Measurements from ENCODE around the gene MACROD2.
A peak's percentile ranks its signal among the peaks of the same experiment; 100 is the strongest.

MACROD2 gene

DNA sequence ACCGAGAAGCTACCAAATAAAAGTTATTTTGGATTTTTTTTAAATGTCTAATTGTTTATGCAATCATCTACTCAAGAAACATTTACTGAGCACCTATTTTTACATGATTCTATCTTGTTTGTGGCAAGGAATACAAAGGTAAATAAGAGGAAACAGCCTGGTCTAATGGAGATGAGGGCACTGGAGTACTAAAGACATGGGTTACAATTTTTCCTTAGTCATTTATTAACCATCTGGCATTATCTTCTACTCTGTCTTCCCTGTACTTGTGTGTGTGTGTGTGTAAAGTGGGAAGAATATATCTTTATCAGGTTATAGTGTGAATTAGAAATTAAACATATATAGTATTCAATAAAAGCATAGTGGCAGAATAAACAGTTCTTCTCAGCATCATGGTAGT lies 797.6 kb downstream of the MACROD2 start:
- no peak for DNase-seq (ENCODE audit: low read depth in 1 of 2, low spot score in 1 of 2)
- in situ Hi-C loops (cut with HindIII; ENCODE audit: low pct_unique_long_range_greater_than_20kb, low sequenced_read_pairs): no loop called here
- no peak for TF ChIP-seq JUND (IDR thresholded peaks at IDR 0.05; ENCODE audit: low read depth)

GRCh38 chr20:14799545-14800216 lies 804.4 kb downstream of the MACROD2 start:
- in situ Hi-C loops (cut with HindIII; ENCODE audit: low pct_unique_long_range_greater_than_20kb, low sequenced_read_pairs): no loop called here
- no peak for TF ChIP-seq JUND (IDR thresholded peaks at IDR 0.05; ENCODE audit: low read depth)
- no peak for DNase-seq (ENCODE audit: low read depth in 1 of 2, low spot score in 1 of 2)

GRCh38 chr20:14800707-14801425 lies 805.5 kb downstream of the MACROD2 start:
- TF ChIP-seq JUND (IDR thresholded peaks at IDR 0.05; ENCODE audit: low read depth): no peak
- no peak for DNase-seq (ENCODE audit: low read depth in 1 of 2, low spot score in 1 of 2)
- in situ Hi-C loops (cut with HindIII; ENCODE audit: low pct_unique_long_range_greater_than_20kb, low sequenced_read_pairs): no loop called here

GRCh38 chr20:14801591-14802325 lies 806.4 kb downstream of the MACROD2 start:
- TF ChIP-seq JUND (IDR thresholded peaks at IDR 0.05; ENCODE audit: low read depth): no peak
- in situ Hi-C loops (cut with HindIII; ENCODE audit: low pct_unique_long_range_greater_than_20kb, low sequenced_read_pairs): no loop called here
- no peak for DNase-seq (ENCODE audit: low read depth in 1 of 2, low spot score in 1 of 2)

- no peak for TF ChIP-seq JUND (IDR thresholded peaks at IDR 0.05; ENCODE audit: low read depth)
- in situ Hi-C loops (cut with HindIII; ENCODE audit: low pct_unique_long_range_greater_than_20kb, low sequenced_read_pairs): no loop called here
- no peak for DNase-seq (ENCODE audit: low read depth in 1 of 2, low spot score in 1 of 2)
Observed at GRCh38 chr20:14807224-14807623, 811.9 kb downstream of the MACROD2 start.

DNA sequence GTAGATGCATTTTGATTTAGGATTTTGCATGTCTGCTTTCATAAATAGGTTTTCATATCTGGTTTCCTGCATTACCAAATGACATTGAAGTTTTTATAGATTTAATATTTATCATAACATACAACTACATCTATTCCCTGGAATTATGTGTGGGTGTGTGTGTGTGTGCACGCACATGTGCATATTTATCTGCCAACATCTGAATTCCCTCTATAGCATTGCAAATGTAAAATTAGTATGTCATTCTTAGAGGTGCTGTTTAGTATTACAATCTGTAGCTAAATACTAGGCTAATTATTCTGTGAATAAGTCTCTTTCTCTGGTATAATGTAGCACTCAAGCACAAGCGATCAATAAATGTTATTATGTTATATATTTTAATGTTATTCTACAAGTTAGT lies 820.0 kb downstream of the MACROD2 start:
- in situ Hi-C loops (cut with HindIII; ENCODE audit: low pct_unique_long_range_greater_than_20kb, low sequenced_read_pairs): no loop called here
- no peak for TF ChIP-seq JUND (IDR thresholded peaks at IDR 0.05; ENCODE audit: low read depth)
- no peak for DNase-seq (ENCODE audit: low read depth in 1 of 2, low spot score in 1 of 2)

DNA sequence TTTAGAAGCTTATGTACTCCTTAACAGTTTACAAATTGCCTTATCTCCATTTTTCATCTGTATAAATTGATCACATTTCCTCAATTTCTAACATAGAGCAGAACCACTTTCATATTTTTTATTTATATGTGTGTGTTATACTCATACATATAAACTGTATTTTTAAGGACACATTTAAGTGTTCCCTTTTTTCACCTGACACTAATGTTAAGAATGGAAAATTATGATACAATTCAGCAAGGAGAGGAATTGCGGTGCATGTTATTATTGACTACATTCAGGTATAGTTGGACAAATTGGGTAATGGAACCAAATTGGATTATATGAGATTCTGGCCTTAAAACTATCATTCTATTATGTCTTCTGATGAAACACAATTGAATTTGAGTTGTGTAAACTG lies 821.2 kb downstream of the MACROD2 start:
- no peak for DNase-seq (ENCODE audit: low read depth in 1 of 2, low spot score in 1 of 2)
- no peak for TF ChIP-seq JUND (IDR thresholded peaks at IDR 0.05; ENCODE audit: low read depth)
- in situ Hi-C loops (cut with HindIII; ENCODE audit: low pct_unique_long_range_greater_than_20kb, low sequenced_read_pairs): no loop called here

- DNase-seq (ENCODE audit: low read depth in 1 of 2, low spot score in 1 of 2): no peak
- TF ChIP-seq JUND (IDR thresholded peaks at IDR 0.05; ENCODE audit: low read depth): no peak
- in situ Hi-C loops (cut with HindIII; ENCODE audit: low pct_unique_long_range_greater_than_20kb, low sequenced_read_pairs): no loop called here
Observed at GRCh38 chr20:14817101-14817500, 821.8 kb downstream of the MACROD2 start.

- in situ Hi-C loops (cut with HindIII; ENCODE audit: low pct_unique_long_range_greater_than_20kb, low sequenced_read_pairs): no loop called here
- peak in 1 of 2 experiments; percentile 5 for DNase-seq (ENCODE audit: low read depth in 1 of 2, low spot score in 1 of 2)
- TF ChIP-seq JUND (IDR thresholded peaks at IDR 0.05; ENCODE audit: low read depth): no peak
Observed at GRCh38 chr20:14820771-14821170, 825.5 kb downstream of the MACROD2 start.

GRCh38 chr20:14821251-14821650 lies 825.9 kb downstream of the MACROD2 start:
- peak in 1 of 2 experiments; percentile 6 for DNase-seq (ENCODE audit: low read depth in 1 of 2, low spot score in 1 of 2)
- in situ Hi-C loops (cut with HindIII; ENCODE audit: low pct_unique_long_range_greater_than_20kb, low sequenced_read_pairs): no loop called here
- TF ChIP-seq JUND (IDR thresholded peaks at IDR 0.05; ENCODE audit: low read depth): no peak

DNA sequence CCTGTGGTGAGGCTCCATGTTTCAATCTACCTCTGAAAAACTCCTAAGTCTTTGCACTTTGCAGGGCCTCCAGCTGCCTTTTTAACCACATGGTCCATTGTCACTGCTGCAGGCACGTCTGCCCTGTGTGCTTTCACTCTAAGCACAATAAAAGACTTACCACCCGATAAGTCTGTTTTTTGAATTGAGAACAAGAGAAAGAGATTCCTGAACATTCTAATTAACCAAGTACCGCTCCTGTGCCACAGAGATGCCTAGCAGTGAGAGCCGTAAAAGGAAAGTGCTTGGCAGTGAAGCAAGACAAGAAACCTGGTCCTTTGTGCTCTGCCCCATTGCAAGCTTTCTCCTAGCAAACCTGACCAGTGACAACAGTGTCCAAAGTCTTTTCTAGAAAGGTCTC lies 829.7 kb downstream of the MACROD2 start:
- TF ChIP-seq JUND (IDR thresholded peaks at IDR 0.05; ENCODE audit: low read depth): no peak
- no peak for DNase-seq (ENCODE audit: low read depth in 1 of 2, low spot score in 1 of 2)
- in situ Hi-C loops (cut with HindIII; ENCODE audit: low pct_unique_long_range_greater_than_20kb, low sequenced_read_pairs): no loop called here

GRCh38 chr20:14826543-14827313 lies 831.4 kb downstream of the MACROD2 start:
- no peak for DNase-seq (ENCODE audit: low read depth in 1 of 2, low spot score in 1 of 2)
- in situ Hi-C loops (cut with HindIII; ENCODE audit: low pct_unique_long_range_greater_than_20kb, low sequenced_read_pairs): no loop called here

More at GRCh38 chr20:14826543-14827313, 831.4 kb downstream of the MACROD2 start:
- TF ChIP-seq JUND (IDR thresholded peaks at IDR 0.05; ENCODE audit: low read depth): no peak

All from T47D (cell line).